GM10248 (cell line): ENCODE results near the gene INTS3.

Experiments used
- CTCF ChIA-PET: fragments of 300-600 bp; sonication (Branson Sonifier 250); formaldehyde crosslinking; extraction: SDS; loops from one replicate; lab custom pipeline; 2021; ENCODE audit warnings: antibody characterized with exemption; lab: Yijun Ruan, JAX
- POLR2A ChIA-PET: fragments of 350-650 bp; sonication (Branson Sonifier 250); formaldehyde crosslinking; extraction: SDS; loops from one replicate; lab custom pipeline; 2020; ENCODE audit warnings: antibody characterized with exemption; lab: Yijun Ruan, JAX
- DNase-seq: peaks from one replicate; pipeline ENCODE4 v3.0.0; 2012; ENCODE audit errors: extremely low spot score
- TF ChIP-seq, protein P1 (sequence below): IDR thresholded peaks from 2 replicates; pipeline ENCODE4 v1.5.1; 2012; ENCODE audit warnings: mild to moderate bottlenecking, low read depth; ENCODE audit errors: extremely low read depth, missing control alignments, control extremely low read depth

Gene INTS3

GRCh38 chr1:153805886-153806719 lies 78.3 kb downstream of the INTS3 start:
- DNase-seq, result no peak
- TF ChIP-seq, protein P1, sequence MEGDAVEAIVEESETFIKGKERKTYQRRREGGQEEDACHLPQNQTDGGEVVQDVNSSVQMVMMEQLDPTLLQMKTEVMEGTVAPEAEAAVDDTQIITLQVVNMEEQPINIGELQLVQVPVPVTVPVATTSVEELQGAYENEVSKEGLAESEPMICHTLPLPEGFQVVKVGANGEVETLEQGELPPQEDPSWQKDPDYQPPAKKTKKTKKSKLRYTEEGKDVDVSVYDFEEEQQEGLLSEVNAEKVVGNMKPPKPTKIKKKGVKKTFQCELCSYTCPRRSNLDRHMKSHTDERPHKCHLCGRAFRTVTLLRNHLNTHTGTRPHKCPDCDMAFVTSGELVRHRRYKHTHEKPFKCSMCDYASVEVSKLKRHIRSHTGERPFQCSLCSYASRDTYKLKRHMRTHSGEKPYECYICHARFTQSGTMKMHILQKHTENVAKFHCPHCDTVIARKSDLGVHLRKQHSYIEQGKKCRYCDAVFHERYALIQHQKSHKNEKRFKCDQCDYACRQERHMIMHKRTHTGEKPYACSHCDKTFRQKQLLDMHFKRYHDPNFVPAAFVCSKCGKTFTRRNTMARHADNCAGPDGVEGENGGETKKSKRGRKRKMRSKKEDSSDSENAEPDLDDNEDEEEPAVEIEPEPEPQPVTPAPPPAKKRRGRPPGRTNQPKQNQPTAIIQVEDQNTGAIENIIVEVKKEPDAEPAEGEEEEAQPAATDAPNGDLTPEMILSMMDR, result no peak
- ChIA-PET POLR2A (interaction anchor here (1.0 kb wide), 1 partner anchor 184 kb away, joined by 3 read pairs; no protein-coding TSS in a partner anchor), CTCF (interaction anchor here (0.9 to 3.9 kb wide), 8 partner anchors 8 to 141 kb away, joined by 3 to 15 read pairs (median 4); partner anchors contain the start of gene DENND4B)

GRCh38 chr1:153816283-153816889 lies 88.5 kb downstream of the INTS3 start:
- POLR2A ChIA-PET, result no interaction called here
- CTCF ChIA-PET, result interaction anchor here (0.8 to 3.7 kb wide), 9 partner anchors 10 to 170 kb away, joined by 3 to 15 read pairs (median 5); partner anchors contain the start of gene RAB13
- TF ChIP-seq, protein P1, result no peak
- no peak for DNase-seq

GRCh38 chr1:153818876-153819275 lies 91.0 kb downstream of the INTS3 start:
- POLR2A ChIA-PET, result interaction anchor here (0.7 kb wide), 1 partner anchor 942 kb away, joined by 3 read pairs; no protein-coding TSS in a partner anchor
- no peak for DNase-seq
- TF ChIP-seq, protein P1, result no peak
- CTCF ChIA-PET, result interaction anchor here (1.3 to 3.7 kb wide), 6 partner anchors 11 to 168 kb away, joined by 3 to 15 read pairs (median 4); partner anchors contain the start of genes DENND4B and RAB13
